SK-N-SH treated with all-trans-retinoic acid at 6 μM for 48 hours (cell line): ENCODE measurements around the gene PSAT1.

Experiments
- ATAC-seq: fragments of 200-7000 bp; cut with Tn5 transposase; 3 replicates; pipeline ENCODE4 v1.9.1; 2020; ENCODE audit warnings: mild to moderate bottlenecking, moderate library complexity
- ARNTL ChIP-seq: fragments of 450-650 bp; formaldehyde crosslinking; IDR thresholded peaks from 2 replicates; pipeline ENCODE4 v1.5.0; 2020; ENCODE audit warnings: low read depth, mild to moderate bottlenecking, moderate library complexity, borderline replicate concordance
- BACH2 ChIP-seq: fragments of 250-450 bp; sonication (Bioruptor Pico); IDR thresholded peaks from 2 replicates; pipeline ENCODE4 v1.9.0; 2021; ENCODE audit warnings: mild to moderate bottlenecking, borderline replicate concordance
- CREB5 ChIP-seq: fragments of 250-450 bp; sonication (Bioruptor Pico); IDR thresholded peaks from 2 replicates; pipeline ENCODE4 v1.5.1; 2020; ENCODE audit warnings: low read depth, mild to moderate bottlenecking, moderate library complexity
- ESRRG ChIP-seq: fragments of 250-450 bp; sonication (Bioruptor Pico); IDR thresholded peaks from 2 replicates; pipeline ENCODE4 v1.6.1; 2021; ENCODE audit warnings: mild to moderate bottlenecking
- GLIS3 ChIP-seq: fragments of 250-450 bp; sonication (Bioruptor Pico); IDR thresholded peaks from 2 replicates; pipeline ENCODE4 v1.5.0; 2020; ENCODE audit warnings: mild to moderate bottlenecking, moderate library complexity
- ISL1 ChIP-seq: fragments of 250-450 bp; sonication (Bioruptor Pico); IDR thresholded peaks from 2 replicates; pipeline ENCODE4 v2.1.2; 2022; ENCODE audit warnings: mild to moderate bottlenecking, moderate library complexity
- OSR1 ChIP-seq: fragments of 250-450 bp; sonication (Bioruptor Pico); IDR thresholded peaks from 2 replicates; pipeline ENCODE4 v1.8.0; 2022; ENCODE audit warnings: moderate library complexity, mild to moderate bottlenecking, inconsistent platforms
- PATZ1 ChIP-seq: fragments of 250-450 bp; sonication (Bioruptor Pico); IDR thresholded peaks from 2 replicates; pipeline ENCODE4 v1.8.0; 2020; ENCODE audit warnings: mild to moderate bottlenecking, moderate library complexity, borderline replicate concordance
- POU6F1 ChIP-seq: fragments of 250-450 bp; sonication (Bioruptor Pico); IDR thresholded peaks from 2 replicates; pipeline ENCODE4 v1.8.0; 2021; ENCODE audit warnings: low read depth, mild to moderate bottlenecking, moderate library complexity, borderline replicate concordance
- PPARA ChIP-seq: fragments of 250-450 bp; sonication (Bioruptor Pico); IDR thresholded peaks from 2 replicates; pipeline ENCODE4 v1.5.0; 2020; ENCODE audit warnings: mild to moderate bottlenecking, borderline replicate concordance
- RARB ChIP-seq: fragments of 250-450 bp; sonication (Bioruptor Pico); IDR thresholded peaks from 2 replicates; pipeline ENCODE4 v1.8.0; 2021; ENCODE audit warnings: mild to moderate bottlenecking, moderate library complexity
- SNAI2 ChIP-seq: fragments of 250-450 bp; sonication (Bioruptor Pico); IDR thresholded peaks from 2 replicates; pipeline ENCODE4 v1.5.0; 2020; ENCODE audit warnings: mild to moderate bottlenecking, moderate library complexity
- TCF4 ChIP-seq: fragments of 250-450 bp; sonication (Bioruptor Pico); IDR thresholded peaks from 2 replicates; pipeline ENCODE4 v1.8.0; 2021; ENCODE audit warnings: mild to moderate bottlenecking, moderate library complexity, borderline replicate concordance
- TSHZ2 ChIP-seq: fragments of 250-450 bp; sonication (Bioruptor Pico); IDR thresholded peaks from 2 replicates; pipeline ENCODE4 v1.5.0; 2020; ENCODE audit warnings: mild to moderate bottlenecking, moderate library complexity
- ZFP3 ChIP-seq: fragments of 250-450 bp; sonication (Bioruptor Pico); IDR thresholded peaks from 2 replicates; pipeline ENCODE4 v1.5.0; 2020; ENCODE audit warnings: mild to moderate bottlenecking, moderate library complexity
- ZFP30 ChIP-seq: fragments of 450-650 bp; formaldehyde crosslinking; IDR thresholded peaks from 2 replicates; pipeline ENCODE4 v1.5.0; 2022; ENCODE audit warnings: mild to moderate bottlenecking, moderate library complexity
- ZNF565 ChIP-seq: fragments of 450-650 bp; formaldehyde crosslinking; conservative IDR thresholded peaks from 2 replicates; pipeline ENCODE4 v1.5.0; 2020; ENCODE audit warnings: low read depth, mild to moderate bottlenecking, moderate library complexity
- ZNF70 ChIP-seq: fragments of 450-650 bp; formaldehyde crosslinking; IDR thresholded peaks from 2 replicates; pipeline ENCODE4 v1.5.0; 2020; ENCODE audit warnings: mild to moderate bottlenecking, moderate library complexity
- ZNF8 ChIP-seq: fragments of 450-650 bp; formaldehyde crosslinking; IDR thresholded peaks from 2 replicates; pipeline ENCODE4 v1.5.0; 2020; ENCODE audit warnings: mild to moderate bottlenecking, moderate library complexity

PSAT1 gene

GRCh38 chr9:78324682-78325081 lies 27.8 kb downstream of the PSAT1 start:
- no peak for TF ChIP-seq ARNTL (CRISPR knock-in tag)
- no peak for TF ChIP-seq SNAI2
- TF ChIP-seq ZNF565 (CRISPR knock-in tag) = no peak
- no peak for TF ChIP-seq POU6F1 (CRISPR knock-in tag)
- TF ChIP-seq ZFP3 (CRISPR knock-in tag) = no peak
- TF ChIP-seq ZNF70 (CRISPR knock-in tag) = no peak
- TF ChIP-seq OSR1 (CRISPR knock-in tag) = no peak
- no peak for TF ChIP-seq PATZ1 (CRISPR knock-in tag)
- no peak for TF ChIP-seq ZFP30
- no peak for TF ChIP-seq RARB
- no peak for TF ChIP-seq ESRRG (CRISPR knock-in tag)
- TF ChIP-seq GLIS3 (CRISPR knock-in tag) = no peak
- no peak for TF ChIP-seq ISL1 (CRISPR knock-in tag)
- no peak for TF ChIP-seq CREB5 (CRISPR knock-in tag)
- no peak for TF ChIP-seq BACH2 (CRISPR knock-in tag)
- ATAC-seq = no peak

- TF ChIP-seq PATZ1 (CRISPR knock-in tag) (no peak), TSHZ2 (CRISPR knock-in tag) (peak; percentile 85; the same call in 1 of the 2 replicates), TCF4 (CRISPR knock-in tag) (peak; percentile 98), ZNF70 (CRISPR knock-in tag) (no peak), ZFP30 (no peak), ZNF8 (no peak), OSR1 (CRISPR knock-in tag) (no peak), POU6F1 (CRISPR knock-in tag) (no peak), GLIS3 (CRISPR knock-in tag) (peak; percentile 57; the same call in 1 of the 2 replicates), PPARA (peak; percentile 44; the same call in 1 of the 2 replicates), SNAI2 (peak; percentile 48; the same call in 1 of the 2 replicates)
- peak; percentile 90 for ATAC-seq
These were observed 28.4 kb downstream of the PSAT1 start for GRCh38 chr9:78325343-78325742.
